AG04449 (cell line): ENCODE measurements around the gene PLEKHD1.

ENCODE experiments used
- CTCF ChIA-PET: fragments of 350-600 bp; formaldehyde crosslinking; extraction: SDS; loops from one replicate; lab custom pipeline; 2021; ENCODE audit warnings: antibody characterized with exemption; lab: Yijun Ruan, JAX
- POLR2A ChIA-PET: fragments of 400-600, 350-600 bp; formaldehyde crosslinking; extraction: SDS; loops from one replicate; lab custom pipeline; 2020; ENCODE audit warnings: antibody characterized with exemption, inconsistent platforms; lab: Yijun Ruan, JAX
- DNase-seq: peaks from one replicate; pipeline ENCODE4 v3.0.0-alpha.2; 2010; ENCODE audit warnings: low read depth, low spot score
- H3K4me3 ChIP-seq: 2 replicates; pipeline ENCODE4 v1.5.1; 2011; ENCODE audit warnings: low read depth, mild to moderate bottlenecking, control low read depth, low read length
- CTCF ChIP-seq: IDR thresholded peaks from one replicate; pipeline ENCODE4 v1.5.1; 2011; ENCODE audit warnings: mild to moderate bottlenecking, moderate library complexity, low read length, control low read depth, inconsistent platforms; ENCODE audit not compliant: insufficient read depth; ENCODE audit errors: missing control alignments

The PLEKHD1 gene

GRCh38 chr14:69487226-69487625 lies 2.7 kb downstream of the PLEKHD1 start:
- no peak overlapping the region for H3K4me3 ChIP-seq
- no peak for DNase-seq
- ChIA-PET CTCF (interaction anchor here (0.6 to 2.7 kb wide), 3 partner anchors 11 to 63 kb away, joined by 3 to 10 read pairs (median 3); no protein-coding TSS in a partner anchor), POLR2A (no interaction called here)
- no peak for TF ChIP-seq CTCF

GRCh38 chr14:69487771-69488170 lies 3.2 kb downstream of the PLEKHD1 start:
- ChIA-PET POLR2A (no interaction called here), CTCF (interaction anchor here (0.5 to 2.7 kb wide), 2 partner anchors 13 to 280 kb away, joined by 3 to 10 read pairs; no protein-coding TSS in a partner anchor)
- DNase-seq: no peak
- no peak for TF ChIP-seq CTCF
- H3K4me3 ChIP-seq: no peak overlapping the region

GRCh38 chr14:69489495-69489894 lies 5.0 kb downstream of the PLEKHD1 start:
- ChIA-PET CTCF (interaction anchor here (0.7 kb wide), 1 partner anchor 202 kb away, joined by 3 read pairs; no protein-coding TSS in a partner anchor), POLR2A (no interaction called here)
- no peak for TF ChIP-seq CTCF
- no peak overlapping the region for H3K4me3 ChIP-seq
- DNase-seq: no peak

GRCh38 chr14:69490219-69490918 lies 5.8 kb downstream of the PLEKHD1 start:
- TF ChIP-seq CTCF: no peak
- CTCF ChIA-PET: interaction anchor here (0.7 kb wide), 1 partner anchor 203 kb away, joined by 3 read pairs; no protein-coding TSS in a partner anchor
- POLR2A ChIA-PET: no interaction called here
- no peak for DNase-seq
- H3K4me3 ChIP-seq: no peak overlapping the region

GRCh38 chr14:69491193-69491592 lies 6.7 kb downstream of the PLEKHD1 start:
- DNase-seq: no peak
- CTCF ChIA-PET: interaction anchor here (1.0 kb wide), 1 partner anchor 10 kb away, joined by 3 read pairs; no protein-coding TSS in a partner anchor
- POLR2A ChIA-PET: no interaction called here
- no peak overlapping the region for H3K4me3 ChIP-seq
- TF ChIP-seq CTCF: no peak

- CTCF ChIA-PET: interaction anchor here (1.8 to 3.0 kb wide), 3 partner anchors 11 to 32 kb away, joined by 6 to 12 read pairs (median 9); no protein-coding TSS in a partner anchor
- no peak overlapping the region for H3K4me3 ChIP-seq
- POLR2A ChIA-PET: no interaction called here
- TF ChIP-seq CTCF: no peak
- no peak for DNase-seq
These were observed 8.5 kb downstream of the PLEKHD1 start for GRCh38 chr14:69493038-69493437.
